H9 (cell line): ENCODE data around the gene UTP25. TPM values are rescaled to one million over a fixed set of nuclear protein-coding genes. Genes with fewer than 3 reads are reported as not detected.

Source experiments
- DNase-seq: peaks from one replicate; pipeline ENCODE4 v3.0.0-alpha.2; 2017
- H2AFZ ChIP-seq: one replicate; pipeline ENCODE4 v1.6.1; 2013; ENCODE audit warnings: mild to moderate bottlenecking, low read length, control low read depth, moderate library complexity
- H2AK5ac ChIP-seq: 2 replicates; pipeline ENCODE4 v1.6.1; 2013; ENCODE audit warnings: low read length, control low read depth, mixed read lengths; ENCODE audit not compliant: insufficient read length
- H2BK120ac ChIP-seq: one replicate; pipeline ENCODE4 v1.6.1; 2013; ENCODE audit warnings: low read depth, mild to moderate bottlenecking, low read length, control low read depth, inconsistent platforms; ENCODE audit not compliant: poor library complexity, severe bottlenecking
- H2BK12ac ChIP-seq: 2 replicates; pipeline ENCODE4 v1.6.1; 2013; ENCODE audit warnings: low read length, control low read depth, mixed read lengths, low read depth; ENCODE audit not compliant: insufficient read length
- H2BK15ac ChIP-seq: 2 replicates; pipeline ENCODE4 v1.6.1; 2013; ENCODE audit warnings: low read depth, low read length, control low read depth
- H2BK20ac ChIP-seq: one replicate; pipeline ENCODE4 v1.6.1; 2013; ENCODE audit warnings: low read depth, mild to moderate bottlenecking, low read length, control low read depth, inconsistent platforms; ENCODE audit not compliant: poor library complexity, severe bottlenecking
- H2BK5ac ChIP-seq: 2 replicates; pipeline ENCODE4 v1.6.1; 2013; ENCODE audit warnings: low read length, control low read depth, mixed read lengths; ENCODE audit not compliant: insufficient read length
- H3K14ac ChIP-seq: 2 replicates; pipeline ENCODE4 v1.6.1; 2013; ENCODE audit warnings: low read length, control low read depth; ENCODE audit not compliant: insufficient read depth
- H3K18ac ChIP-seq: 2 replicates; pipeline ENCODE4 v1.6.1; 2013; ENCODE audit warnings: low read depth, mild to moderate bottlenecking, mixed read lengths, low read length, control low read depth; ENCODE audit not compliant: insufficient read length
- H3K23ac ChIP-seq: 2 replicates; pipeline ENCODE4 v1.6.1; 2013; ENCODE audit warnings: low read length, control low read depth, mixed read lengths, low read depth; ENCODE audit not compliant: insufficient read length
- H3K23me2 ChIP-seq: 2 replicates; pipeline ENCODE4 v1.6.1; 2013; ENCODE audit warnings: low read depth, mild to moderate bottlenecking, mixed read lengths, low read length, control low read depth; ENCODE audit not compliant: insufficient read length, poor library complexity, severe bottlenecking
- H3K27ac ChIP-seq: 2 replicates; pipeline ENCODE4 v1.5.1; 2013; ENCODE audit warnings: low read length, control low read depth, mixed read lengths, low read depth; ENCODE audit not compliant: insufficient read length
- H3K27me3 ChIP-seq: 2 replicates; pipeline ENCODE4 v1.6.1; 2013; ENCODE audit warnings: low read length, control low read depth, inconsistent platforms; ENCODE audit not compliant: insufficient read depth
- H3K4ac ChIP-seq: 2 replicates; pipeline ENCODE4 v1.6.1; 2013; ENCODE audit warnings: low read depth, mild to moderate bottlenecking, control low read depth, inconsistent platforms, low read length, moderate library complexity
- H3K4me1 ChIP-seq: 2 replicates; pipeline ENCODE4 v1.6.1; 2013; ENCODE audit warnings: low read length, control low read depth, inconsistent platforms; ENCODE audit not compliant: insufficient read depth
- H3K4me2 ChIP-seq: 2 replicates; pipeline ENCODE4 v1.6.1; 2013; ENCODE audit warnings: low read length, control low read depth, mixed read lengths; ENCODE audit not compliant: insufficient read length, insufficient read depth
- H3K56ac ChIP-seq: 2 replicates; pipeline ENCODE4 v1.6.1; 2013; ENCODE audit warnings: low read depth, mild to moderate bottlenecking, mixed read lengths, low read length, control low read depth; ENCODE audit not compliant: insufficient read length
- H3K79me1 ChIP-seq: 2 replicates; pipeline ENCODE4 v1.6.1; 2013; ENCODE audit warnings: low read depth, mild to moderate bottlenecking, moderate library complexity, low read length, control low read depth, inconsistent platforms; ENCODE audit not compliant: insufficient read depth, poor library complexity, severe bottlenecking
- H3K79me2 ChIP-seq: 2 replicates; pipeline ENCODE4 v1.6.1; 2013; ENCODE audit warnings: low read length, control low read depth, inconsistent platforms; ENCODE audit not compliant: insufficient read depth
- H3K9ac ChIP-seq: 2 replicates; pipeline ENCODE4 v1.6.1; 2013; ENCODE audit warnings: low read length, control low read depth, mixed read lengths; ENCODE audit not compliant: insufficient read length; ENCODE audit errors: extremely low read depth
- H3K9me3 ChIP-seq: one replicate; pipeline ENCODE4 v1.6.1; 2013; ENCODE audit warnings: low read depth, low read length, inconsistent platforms; ENCODE audit not compliant: control insufficient read depth
- H3T11ph ChIP-seq: one replicate; pipeline ENCODE4 v1.6.1; 2013; ENCODE audit warnings: mild to moderate bottlenecking, low read length, control low read depth, inconsistent platforms
- H4K20me1 ChIP-seq: one replicate; pipeline ENCODE4 v1.6.1; 2013; ENCODE audit not compliant: control insufficient read depth, insufficient read length, insufficient read depth
- H4K5ac ChIP-seq: 2 replicates; pipeline ENCODE4 v1.6.1; 2013; ENCODE audit warnings: low read depth, mild to moderate bottlenecking, mixed read lengths, low read length, control low read depth; ENCODE audit not compliant: insufficient read length
- H4K8ac ChIP-seq: replicated peaks from 2 replicates; pipeline ENCODE4 v1.6.1; 2013; ENCODE audit warnings: low read length, control low read depth, mixed read lengths, low read depth; ENCODE audit not compliant: insufficient read length
- H4K91ac ChIP-seq: 2 replicates; pipeline ENCODE4 v1.6.1; 2013; ENCODE audit warnings: low read depth, mild to moderate bottlenecking, moderate library complexity, mixed read lengths, low read length, control low read depth; ENCODE audit not compliant: insufficient read length
- H3K27ac Mint-ChIP-seq, 3 experiments: 2 replicates in 2 of 3; 3 replicates in 1 of 3; pipeline ENCODE4 v1.8.0; 2020 to 2021; ENCODE audit warnings: mixed read lengths in 3 of 3, mild to moderate bottlenecking in 1 of 3, moderate library complexity in 1 of 3
- H3K27me3 Mint-ChIP-seq: 2 replicates; pipeline ENCODE4 v1.8.0; 2021; ENCODE audit warnings: low read depth, mild to moderate bottlenecking, moderate library complexity, mixed read lengths
- H3K36me3 Mint-ChIP-seq, 3 experiments: 2 replicates in 2 of 3; 3 replicates in 1 of 3; pipeline ENCODE4 v1.8.0; 2020 to 2021; ENCODE audit warnings: low read depth in 3 of 3, mixed read lengths in 3 of 3; ENCODE audit not compliant: insufficient read depth in 1 of 3
- H3K4me1 Mint-ChIP-seq, 2 experiments: 2 replicates each; pipeline ENCODE4 v1.8.0; 2020; ENCODE audit warnings: mixed read lengths in 2 of 2
- H3K4me3 Mint-ChIP-seq, 2 experiments: 2 replicates in 1 of 2; 3 replicates in 1 of 2; pipeline ENCODE4 v1.8.0; 2020 to 2021; ENCODE audit warnings: mild to moderate bottlenecking in 2 of 2, mixed read lengths in 2 of 2, moderate library complexity in 1 of 2
- H3K9me3 Mint-ChIP-seq, 2 experiments: 2 replicates in 1 of 2; 3 replicates in 1 of 2; pipeline ENCODE4 v1.8.0; 2020; ENCODE audit warnings: mild to moderate bottlenecking in 2 of 2, mixed read lengths in 2 of 2, moderate library complexity in 1 of 2
- WGBS: extraction: QIAGEN DNeasy Blood & Tissue Kit; methylation state at CpG from one replicate; pipeline ENCODE4 v1.1.7; 2013; ENCODE audit warnings: missing lambda C conversion rate, low lambda C conversion rate, mixed read lengths; ENCODE audit not compliant: insufficient read length; ENCODE audit errors: extremely low coverage; 5-methylcytosine and 5-hydroxymethylcytosine counted together
- total RNA-seq: library from RNA; stranded (reverse); gene quantifications from 2 replicates; pipeline ENCODE4 v1.2.1, GENCODE V29; 2021
- TF ChIP-seq, protein P1 (sequence below): fragments of 200-600 bp; sonication (generic); conservative IDR thresholded peaks from 3 replicates; pipeline ENCODE4 v1.8.0; 2021; ENCODE audit warnings: antibody characterized with exemption, mild to moderate bottlenecking

Gene UTP25
- total RNA-seq, 1 experiment from 2014 or later: 12.9 TPM

DNA sequence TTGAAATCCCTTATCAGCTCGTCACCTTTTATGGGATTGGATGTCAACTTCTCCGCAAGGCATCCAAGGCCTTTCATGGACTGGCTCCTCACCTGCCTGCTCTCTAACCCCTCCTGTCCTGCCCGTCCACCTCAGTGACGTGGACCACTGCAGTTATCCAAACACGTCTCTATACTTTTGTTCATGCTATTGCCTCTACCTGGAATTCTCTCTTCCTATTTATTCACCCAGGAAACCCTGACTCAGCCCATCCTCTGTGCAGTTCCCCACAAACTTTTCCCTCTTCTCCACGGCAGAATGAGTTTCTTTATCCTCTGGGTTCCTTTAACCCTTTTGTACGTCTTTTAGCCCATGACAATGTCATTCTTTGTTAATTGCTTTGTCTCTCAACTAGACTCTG lies 5.1 kb upstream of the UTP25 start:
- no peak overlapping the region for H2BK12ac ChIP-seq

More for the DNA sequence above, 5.1 kb upstream of the UTP25 start:
- Histone ChIP-seq H4K5ac (no peak overlapping the region), H3K14ac (no peak overlapping the region), H3K79me1 (no peaks in the 10 kb centered on the region), H2BK20ac (no peak overlapping the region), H4K20me1 (no peaks in the 10 kb centered on the region), H3T11ph (no peak overlapping the region), H3K23me2 (no peaks in the 10 kb centered on the region), H3K18ac (no peak overlapping the region), H4K8ac (no peak overlapping the region), H2AK5ac (no peak overlapping the region), H3K4ac (no peak overlapping the region), H3K4me1 (no peaks in the 10 kb centered on the region), H3K27me3 (no peaks in the 10 kb centered on the region; the same call in 1 of the 2 replicates), H3K9ac (no peak overlapping the region), H3K9me3 (no peaks in the 10 kb centered on the region), H2BK5ac (no peak overlapping the region), H3K56ac (no peak overlapping the region), H2AFZ (no peak overlapping the region), H3K4me2 (no peak overlapping the region), H2BK15ac (no peak overlapping the region), H2BK120ac (no peak overlapping the region), H3K27ac (no peak overlapping the region), H3K23ac (no peak overlapping the region), H3K79me2 (no peaks in the 10 kb centered on the region), H4K91ac (no peak overlapping the region)
- Mint-ChIP-seq H3K36me3 (no peaks in the 10 kb centered on the region), H3K27ac (no peak overlapping the region; a peak in 1 of 7 replicates), H3K4me1 (peaks cover 7 to 11% of the 10 kb centered on the region in 2 experiments), H3K4me3 (no peak overlapping the region; a peak in 1 of 5 replicates), H3K9me3 (peaks cover 0 to 3% of the 10 kb centered on the region in 2 experiments; a peak in 1 of 5 replicates), H3K27me3 (peaks cover 31% of the 10 kb centered on the region)
- WGBS: no CpG with 5 or more reads among the region's 7 CpGs
- TF ChIP-seq, protein P1, sequence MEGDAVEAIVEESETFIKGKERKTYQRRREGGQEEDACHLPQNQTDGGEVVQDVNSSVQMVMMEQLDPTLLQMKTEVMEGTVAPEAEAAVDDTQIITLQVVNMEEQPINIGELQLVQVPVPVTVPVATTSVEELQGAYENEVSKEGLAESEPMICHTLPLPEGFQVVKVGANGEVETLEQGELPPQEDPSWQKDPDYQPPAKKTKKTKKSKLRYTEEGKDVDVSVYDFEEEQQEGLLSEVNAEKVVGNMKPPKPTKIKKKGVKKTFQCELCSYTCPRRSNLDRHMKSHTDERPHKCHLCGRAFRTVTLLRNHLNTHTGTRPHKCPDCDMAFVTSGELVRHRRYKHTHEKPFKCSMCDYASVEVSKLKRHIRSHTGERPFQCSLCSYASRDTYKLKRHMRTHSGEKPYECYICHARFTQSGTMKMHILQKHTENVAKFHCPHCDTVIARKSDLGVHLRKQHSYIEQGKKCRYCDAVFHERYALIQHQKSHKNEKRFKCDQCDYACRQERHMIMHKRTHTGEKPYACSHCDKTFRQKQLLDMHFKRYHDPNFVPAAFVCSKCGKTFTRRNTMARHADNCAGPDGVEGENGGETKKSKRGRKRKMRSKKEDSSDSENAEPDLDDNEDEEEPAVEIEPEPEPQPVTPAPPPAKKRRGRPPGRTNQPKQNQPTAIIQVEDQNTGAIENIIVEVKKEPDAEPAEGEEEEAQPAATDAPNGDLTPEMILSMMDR: no peak
- DNase-seq: no peak
